ENCODE data around the gene IFITM10.

The IFITM10 gene

DNA sequence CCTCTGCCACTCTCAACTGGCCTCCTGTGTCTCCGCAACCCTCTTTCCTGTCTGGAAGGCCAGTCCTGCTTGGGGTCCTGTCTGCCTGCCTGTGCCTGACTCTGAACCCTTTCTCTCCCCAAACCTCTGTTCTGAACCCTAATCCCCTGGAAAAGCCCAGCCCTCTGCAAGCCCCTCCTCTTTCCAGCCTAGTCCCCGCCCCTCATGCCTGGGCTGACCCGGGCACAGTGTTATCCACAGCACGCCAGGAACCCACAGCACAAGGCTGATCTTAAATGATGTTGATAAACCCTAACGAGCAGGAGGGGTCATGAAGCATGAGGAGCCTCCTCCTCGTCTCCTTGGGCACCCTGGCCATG, at the start of gene IFITM10:
TSS of gene IFITM10 (minus strand) at position 115 of the 359 bp plus-strand sequence. CDS start 153 bp downstream, outside the sequence.
- DNase-seq (ENCODE audit: low read depth) = no peak
- TF ChIP-seq, protein P1, sequence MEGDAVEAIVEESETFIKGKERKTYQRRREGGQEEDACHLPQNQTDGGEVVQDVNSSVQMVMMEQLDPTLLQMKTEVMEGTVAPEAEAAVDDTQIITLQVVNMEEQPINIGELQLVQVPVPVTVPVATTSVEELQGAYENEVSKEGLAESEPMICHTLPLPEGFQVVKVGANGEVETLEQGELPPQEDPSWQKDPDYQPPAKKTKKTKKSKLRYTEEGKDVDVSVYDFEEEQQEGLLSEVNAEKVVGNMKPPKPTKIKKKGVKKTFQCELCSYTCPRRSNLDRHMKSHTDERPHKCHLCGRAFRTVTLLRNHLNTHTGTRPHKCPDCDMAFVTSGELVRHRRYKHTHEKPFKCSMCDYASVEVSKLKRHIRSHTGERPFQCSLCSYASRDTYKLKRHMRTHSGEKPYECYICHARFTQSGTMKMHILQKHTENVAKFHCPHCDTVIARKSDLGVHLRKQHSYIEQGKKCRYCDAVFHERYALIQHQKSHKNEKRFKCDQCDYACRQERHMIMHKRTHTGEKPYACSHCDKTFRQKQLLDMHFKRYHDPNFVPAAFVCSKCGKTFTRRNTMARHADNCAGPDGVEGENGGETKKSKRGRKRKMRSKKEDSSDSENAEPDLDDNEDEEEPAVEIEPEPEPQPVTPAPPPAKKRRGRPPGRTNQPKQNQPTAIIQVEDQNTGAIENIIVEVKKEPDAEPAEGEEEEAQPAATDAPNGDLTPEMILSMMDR (conservative IDR thresholded peaks at IDR 0.05; ENCODE audit: low read length) = no peak
- H3K4me3 ChIP-seq (ENCODE audit: low read length) = peak within 1 kb of the TSS; percentile 28

DNA sequence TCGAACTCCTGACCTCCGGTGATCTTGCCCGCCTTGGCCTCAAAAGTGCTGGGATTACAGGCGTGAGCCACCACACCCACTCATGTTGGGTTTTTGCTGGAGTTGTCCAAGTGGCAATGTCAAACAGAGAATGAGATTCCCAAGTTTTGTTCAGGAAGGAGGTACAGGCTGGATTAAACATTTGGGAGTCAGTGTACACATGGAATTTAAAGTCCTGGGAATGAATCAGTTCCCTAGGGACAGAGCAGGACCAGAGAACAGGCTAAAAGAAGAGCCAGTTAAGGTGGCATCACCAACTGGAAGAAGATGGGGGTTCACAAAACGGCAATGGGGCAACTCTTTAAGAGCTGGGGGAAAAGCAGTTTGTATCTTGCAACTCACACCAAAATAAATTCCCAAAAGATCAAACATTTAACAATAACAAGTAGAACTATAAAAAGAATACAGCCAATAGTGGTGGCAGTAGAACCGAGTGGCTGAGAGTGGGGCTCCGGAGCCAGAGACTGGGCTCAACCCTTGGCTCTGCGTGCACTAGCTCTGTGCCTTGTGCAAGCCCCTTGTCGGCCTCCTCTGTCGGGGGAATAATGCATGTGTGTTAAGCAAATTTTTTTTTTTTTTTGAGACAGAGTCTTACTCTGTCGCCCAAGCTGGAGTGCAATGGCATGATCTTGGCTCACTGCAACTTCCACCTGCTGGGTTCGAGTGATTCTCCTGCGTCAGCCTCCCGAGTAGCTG, 47.2 kb upstream of the IFITM10 start:
- no peak overlapping the region for H3K4me3 ChIP-seq (ENCODE audit: low read length)
- no peak for DNase-seq (ENCODE audit: low read depth)
- TF ChIP-seq, protein P1 (conservative IDR thresholded peaks at IDR 0.05; ENCODE audit: low read length) = no peak

DNA sequence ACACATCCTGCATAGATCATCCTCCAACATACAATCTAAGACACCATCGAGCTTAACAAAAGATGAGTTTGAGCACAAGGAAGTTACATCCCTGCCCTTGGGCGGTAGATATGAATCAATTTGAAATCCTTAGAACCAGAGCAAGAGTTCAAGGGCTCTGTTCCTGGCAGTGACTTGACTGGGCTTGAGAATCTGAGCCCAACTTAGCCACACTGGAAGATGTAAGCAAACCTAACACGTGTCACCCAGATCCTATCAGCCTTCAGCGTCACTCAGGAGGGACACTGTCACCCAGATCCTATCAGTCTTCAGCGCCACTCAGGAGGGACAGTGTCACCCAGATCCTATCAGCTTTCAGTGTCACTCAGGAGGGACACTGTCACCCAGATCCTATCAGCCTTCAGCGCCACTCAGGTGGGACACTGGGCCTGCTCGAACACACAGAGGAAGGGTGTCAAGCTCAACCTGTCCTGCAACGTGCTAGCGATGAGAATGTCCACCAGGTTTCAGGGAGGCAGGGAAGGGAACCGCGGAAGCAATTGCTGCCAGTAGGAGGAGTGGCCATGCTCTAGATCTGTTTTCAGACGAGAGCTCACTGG, 46.1 kb upstream of the IFITM10 start:
- TF ChIP-seq, protein P1 (conservative IDR thresholded peaks at IDR 0.05; ENCODE audit: low read length) = no peak
- DNase-seq (ENCODE audit: low read depth) = no peak
- no peak overlapping the region for H3K4me3 ChIP-seq (ENCODE audit: low read length)

DNA sequence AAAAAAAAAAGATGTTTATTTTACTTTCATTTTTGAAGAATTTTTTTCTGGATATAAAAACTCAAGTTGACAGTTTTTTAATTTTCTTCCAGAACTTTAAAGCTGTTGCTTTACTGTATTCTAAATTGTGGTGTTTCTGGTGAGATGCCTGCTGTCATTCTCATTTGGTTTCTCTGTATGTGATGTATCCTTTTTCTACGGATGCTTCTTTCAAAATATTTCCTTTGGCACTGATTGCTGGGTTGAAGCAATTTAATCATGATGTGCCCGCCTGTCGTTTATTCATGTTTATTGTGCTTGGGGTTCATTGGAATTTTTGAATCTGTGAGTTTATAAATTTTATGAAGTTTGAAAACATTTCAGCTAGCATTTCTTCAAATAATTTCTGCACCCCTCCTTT, 42.7 kb upstream of the IFITM10 start:
- TF ChIP-seq, protein P1 (conservative IDR thresholded peaks at IDR 0.05; ENCODE audit: low read length) = no peak
- H3K4me3 ChIP-seq (ENCODE audit: low read length) = no peak overlapping the region
- no peak for DNase-seq (ENCODE audit: low read depth)

DNA sequence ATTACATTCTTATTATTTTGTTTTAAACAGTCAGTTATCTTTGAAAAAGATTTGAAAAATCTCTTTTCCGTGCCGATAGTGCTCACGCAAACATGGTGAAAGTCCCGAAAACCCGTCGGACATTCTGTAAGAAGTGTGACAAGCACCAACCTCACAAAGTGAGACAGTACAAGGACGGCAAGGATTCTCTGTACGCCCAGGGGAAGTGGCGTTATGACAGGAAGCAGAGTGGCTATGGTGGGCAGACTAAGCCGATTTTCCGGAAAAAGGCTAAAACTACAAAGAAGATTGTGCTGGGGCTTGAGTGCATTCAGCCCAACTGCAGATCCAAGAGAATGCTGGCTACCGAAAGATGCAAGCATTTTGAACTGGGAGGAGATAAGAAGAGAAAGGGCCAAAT, 42.1 kb upstream of the IFITM10 start:
- TF ChIP-seq, protein P1 (conservative IDR thresholded peaks at IDR 0.05; ENCODE audit: low read length) = no peak
- no peak overlapping the region for H3K4me3 ChIP-seq (ENCODE audit: low read length)
- DNase-seq (ENCODE audit: low read depth) = no peak

DNA sequence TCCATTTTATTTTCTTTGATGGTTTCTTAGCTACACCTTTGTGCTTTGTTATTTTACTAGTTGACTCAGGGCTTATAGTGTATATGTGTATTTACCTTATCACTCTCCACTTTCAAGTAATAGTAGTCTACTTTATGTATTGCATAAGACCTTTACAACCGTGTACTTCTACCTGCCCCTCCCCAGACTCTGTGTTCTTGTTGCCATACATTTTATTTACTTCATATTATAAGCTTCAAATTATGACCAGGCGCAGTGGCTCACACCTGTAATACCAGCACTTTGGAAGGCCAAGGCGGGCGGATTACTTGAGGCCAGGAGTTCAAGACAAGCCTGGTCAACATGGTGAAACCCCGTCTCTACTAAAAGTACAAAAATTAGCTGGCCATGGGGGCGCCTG, 41.5 kb upstream of the IFITM10 start:
- DNase-seq (ENCODE audit: low read depth) = no peak
- no peak overlapping the region for H3K4me3 ChIP-seq (ENCODE audit: low read length)
- TF ChIP-seq, protein P1 (conservative IDR thresholded peaks at IDR 0.05; ENCODE audit: low read length) = no peak

DNA sequence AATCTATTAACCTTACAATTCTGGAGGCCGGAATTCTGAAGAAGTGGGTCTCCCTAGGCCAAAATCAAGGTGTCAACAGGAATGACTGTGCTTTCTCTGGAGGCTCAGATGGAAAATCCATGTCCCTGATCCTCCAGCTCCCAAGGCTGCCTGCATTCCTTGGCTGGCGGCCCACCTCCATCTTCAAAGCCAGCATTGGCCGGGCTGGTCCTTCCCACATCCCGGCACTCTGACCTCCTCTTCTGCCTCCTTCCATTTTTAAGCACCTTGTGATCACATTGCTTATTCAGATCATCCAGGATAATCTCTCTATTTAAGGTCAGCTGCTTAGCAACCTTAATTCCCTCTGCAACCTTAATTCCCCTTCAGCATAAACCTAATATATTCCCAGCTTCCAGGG, 36.1 kb upstream of the IFITM10 start:
- no peak for DNase-seq (ENCODE audit: low read depth)
- no peak overlapping the region for H3K4me3 ChIP-seq (ENCODE audit: low read length)
- TF ChIP-seq, protein P1 (conservative IDR thresholded peaks at IDR 0.05; ENCODE audit: low read length) = no peak
